Measurements from ENCODE around the gene IGF2R. TPM values are rescaled to one million over a fixed set of nuclear protein-coding genes. Genes with fewer than 3 reads are reported as not detected.
"Not testable (repeated sequence)": the region's sequence is repeated elsewhere in the genome, so short reads cannot be mapped to it uniquely, and the experiment has no call there.

Gene IGF2R
- total and polyA plus RNA-seq, 2 experiments from 2014 or later: 8.1 to 30.9 TPM

- Histone ChIP-seq H4K20me1 (ENCODE audit: insufficient read depth) (no peaks in the 10 kb centered on the region), H3K79me2 (ENCODE audit: insufficient read depth) (peaks cover 15% of the 10 kb centered on the region), H3K27ac (no peak overlapping the region), H2AFZ (no peak overlapping the region), H3K9me2 (ENCODE audit: insufficient read depth) (no peaks in the 10 kb centered on the region), H3K4me2 (ENCODE audit: unreplicated experiment) (no peak overlapping the region), H3K9me3 (ENCODE audit: low read depth) (no peaks in the 10 kb centered on the region), H3K4me3 (no peak overlapping the region), H3K36me3 (ENCODE audit: low read depth) (no peaks in the 10 kb centered on the region), H3K4me1 (ENCODE audit: insufficient read depth) (peaks cover 13% of the 10 kb centered on the region), H3K9ac (no peak overlapping the region), H3K27me3 (replicated peaks; ENCODE audit: insufficient read depth) (no peaks in the 10 kb centered on the region), H3F3A (ENCODE audit: insufficient read depth) (peaks cover 7% of the 10 kb centered on the region; the same call in 1 of the 2 replicates)
- 82 to 86% methylated on average over 4 of the region's 4 CpGs for WGBS, 2 experiments (ENCODE audit: low coverage in 1 of 2, low lambda C conversion rate in 2 of 2, missing lambda C conversion rate in 2 of 2)
- in situ Hi-C loops (cut with MboI): no loop called here
- TF ChIP-seq EZH2phosphoT487 (IDR thresholded peaks at IDR 0.05; ENCODE audit: insufficient read depth, low read depth) (no peak), EZH2 (IDR thresholded peaks at IDR 0.05; ENCODE audit: insufficient read depth, poor library complexity, severe bottlenecking) (no peak)
- no peak for DNase-seq
Observed at GRCh38 chr6:159966339-159966738, 2.5 kb upstream of the IGF2R start.

- H3K4me3 ChIP-seq: no peak overlapping the region
- H3K27me3 ChIP-seq (replicated peaks; ENCODE audit: insufficient read depth): no peaks in the 10 kb centered on the region
- no peaks in the 10 kb centered on the region for H3K36me3 ChIP-seq (ENCODE audit: low read depth)
- H3K4me2 ChIP-seq (ENCODE audit: unreplicated experiment): no peak overlapping the region
- H3K4me1 ChIP-seq (ENCODE audit: insufficient read depth): peaks cover 8% of the 10 kb centered on the region
- in situ Hi-C loops (cut with MboI): no loop called here
- 73 to 76% methylated on average over 3 of the region's 3 CpGs for WGBS, 2 experiments (ENCODE audit: low coverage in 1 of 2, low lambda C conversion rate in 2 of 2, missing lambda C conversion rate in 2 of 2)
- no peak overlapping the region for H3K9ac ChIP-seq
- DNase-seq: peak; percentile 44
- H3K9me2 ChIP-seq (ENCODE audit: insufficient read depth): no peaks in the 10 kb centered on the region
- H2AFZ ChIP-seq: no peak overlapping the region
- TF ChIP-seq EZH2 (IDR thresholded peaks at IDR 0.05; ENCODE audit: insufficient read depth, poor library complexity, severe bottlenecking) (no peak), EZH2phosphoT487 (IDR thresholded peaks at IDR 0.05; ENCODE audit: insufficient read depth, low read depth) (no peak)
- no peaks in the 10 kb centered on the region for H3K9me3 ChIP-seq (ENCODE audit: low read depth)
- no peak overlapping the region for H3K27ac ChIP-seq
- peaks cover 21% of the 10 kb centered on the region for H3K79me2 ChIP-seq (ENCODE audit: insufficient read depth)
- H4K20me1 ChIP-seq (ENCODE audit: insufficient read depth): peaks cover 1% of the 10 kb centered on the region; the same call in 1 of the 2 replicates
- peaks cover 7% of the 10 kb centered on the region; the same call in 1 of the 2 replicates for H3F3A ChIP-seq (ENCODE audit: insufficient read depth)
Observed at GRCh38 chr6:159966981-159967380, 1.9 kb upstream of the IGF2R start.

DNA sequence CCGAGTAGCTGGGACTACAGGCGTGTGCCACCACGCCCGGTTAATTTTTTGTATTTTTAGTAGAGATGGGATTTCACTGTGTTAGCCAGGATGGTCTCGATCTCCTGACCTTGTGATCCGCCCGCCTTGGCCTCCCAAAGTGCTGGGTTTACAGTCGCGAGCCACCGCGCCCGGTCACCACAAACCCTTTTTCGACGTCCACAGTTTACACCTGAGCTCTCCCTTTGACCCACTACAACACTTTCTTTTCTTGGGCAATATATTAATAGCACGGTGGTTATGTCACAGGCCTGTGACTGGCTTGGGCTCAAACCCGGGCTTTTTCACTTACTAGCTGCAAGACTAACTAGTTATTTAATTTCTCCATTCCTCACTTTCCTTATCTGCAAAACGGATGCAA, 1.3 kb upstream of the IGF2R start:
- in situ Hi-C loops (cut with MboI); H3K36me3 ChIP-seq (ENCODE audit: low read depth); H3K4me1 ChIP-seq (ENCODE audit: insufficient read depth); H3K4me2 ChIP-seq (ENCODE audit: unreplicated experiment); H3K9me2 ChIP-seq (ENCODE audit: insufficient read depth); H3K27ac ChIP-seq; H2AFZ ChIP-seq; H3K9ac ChIP-seq; H3K4me3 ChIP-seq; H3K9me3 ChIP-seq (ENCODE audit: low read depth); H3K27me3 ChIP-seq (replicated peaks; ENCODE audit: insufficient read depth); H3F3A ChIP-seq (ENCODE audit: insufficient read depth); H4K20me1 ChIP-seq (ENCODE audit: insufficient read depth); DNase-seq: not testable (repeated sequence)
- H3K79me2 ChIP-seq (ENCODE audit: insufficient read depth): peaks cover 28% of the 10 kb centered on the region
- 90 to 95% methylated on average over 16 to 17 of the region's 17 CpGs for WGBS, 2 experiments (ENCODE audit: low coverage in 1 of 2, low lambda C conversion rate in 2 of 2, missing lambda C conversion rate in 2 of 2)

DNA sequence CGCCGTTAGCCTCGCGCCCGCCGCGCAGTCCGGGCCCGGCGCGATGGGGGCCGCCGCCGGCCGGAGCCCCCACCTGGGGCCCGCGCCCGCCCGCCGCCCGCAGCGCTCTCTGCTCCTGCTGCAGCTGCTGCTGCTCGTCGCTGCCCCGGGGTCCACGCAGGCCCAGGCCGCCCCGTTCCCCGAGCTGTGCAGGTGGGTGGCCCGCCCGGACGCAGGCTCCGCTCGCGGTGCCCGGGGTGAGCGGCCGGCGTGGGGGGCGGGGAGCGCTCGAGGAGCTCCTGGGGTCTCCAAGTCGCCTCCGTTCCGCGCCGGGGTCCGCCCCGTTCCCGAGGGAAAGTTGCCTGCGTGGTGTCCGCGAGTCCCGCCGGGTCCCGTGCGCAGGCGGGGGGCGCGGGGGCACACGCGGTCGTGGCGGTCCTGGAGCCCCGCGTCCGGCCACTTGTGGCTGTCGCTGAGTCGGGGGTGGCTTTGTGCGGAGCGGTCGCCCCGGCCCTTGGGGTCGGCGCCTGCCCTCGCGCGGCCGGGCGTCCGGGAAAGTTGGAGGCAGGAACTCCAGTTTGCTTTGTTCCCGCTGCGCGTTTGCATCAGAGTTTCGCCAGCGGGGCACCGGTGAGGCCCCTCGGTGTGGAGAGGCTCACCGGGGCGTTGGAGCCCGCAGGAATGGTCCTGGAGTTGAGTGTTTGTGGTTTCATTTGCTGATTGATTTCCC, 476 bp downstream of the IGF2R start:
- peaks cover 8% of the 10 kb centered on the region; the same call in 1 of the 2 replicates for H4K20me1 ChIP-seq (ENCODE audit: insufficient read depth)
- H3K27me3 ChIP-seq (replicated peaks; ENCODE audit: insufficient read depth): no peaks in the 10 kb centered on the region
- TF ChIP-seq EZH2phosphoT487 (IDR thresholded peaks at IDR 0.05; ENCODE audit: insufficient read depth, low read depth) (no peak), EZH2 (IDR thresholded peaks at IDR 0.05; ENCODE audit: insufficient read depth, poor library complexity, severe bottlenecking) (no peak)
- WGBS, 2 experiments (ENCODE audit: low coverage in 1 of 2, low lambda C conversion rate in 2 of 2, missing lambda C conversion rate in 2 of 2): 2% methylated on average over 47 to 52 of the region's 91 CpGs
- peak overlapping the region; percentile 91 for H3K9ac ChIP-seq
- in situ Hi-C loops (cut with MboI): no loop called here
- no peaks in the 10 kb centered on the region for H3K9me3 ChIP-seq (ENCODE audit: low read depth)
- H3K9me2 ChIP-seq (ENCODE audit: insufficient read depth): no peaks in the 10 kb centered on the region
- peaks cover 24% of the 10 kb centered on the region for H3F3A ChIP-seq (ENCODE audit: insufficient read depth)
- peak overlapping the region; percentile 79 for H3K4me2 ChIP-seq (ENCODE audit: unreplicated experiment)
- H3K4me1 ChIP-seq (ENCODE audit: insufficient read depth): peaks cover 17% of the 10 kb centered on the region
- H3K36me3 ChIP-seq (ENCODE audit: low read depth): no peaks in the 10 kb centered on the region
- H3K27ac ChIP-seq: peak overlapping the region; percentile 36
- peak; percentile 69 for DNase-seq
- H2AFZ ChIP-seq: peak overlapping the region; percentile 74
- peaks cover 38% of the 10 kb centered on the region for H3K79me2 ChIP-seq (ENCODE audit: insufficient read depth)
- H3K4me3 ChIP-seq: peak overlapping the region; percentile 81
